GM23338 (cell line): ENCODE results near the gene TNS3. TPM values are rescaled to one million over a fixed set of nuclear protein-coding genes. Genes with fewer than 3 reads are reported as not detected.

ENCODE experiments used
- ATAC-seq: fragments of 200-7000 bp; cut with Tn5 transposase; 3 replicates; pipeline ENCODE4 v1.9.1; 2020
- DNase-seq: peaks from one replicate; pipeline ENCODE4 v3.0.0-alpha.2; 2015; ENCODE audit warnings: low spot score
- H2AFZ ChIP-seq: fragments of 200-600 bp; sonication (generic); 2 replicates; pipeline ENCODE4 v1.8.0; 2016; ENCODE audit warnings: antibody characterized with exemption, mild to moderate bottlenecking, moderate library complexity
- H3F3A ChIP-seq: fragments of 200-600 bp; sonication (generic); replicated peaks from 2 replicates; pipeline ENCODE4 v1.8.0; 2017; ENCODE audit warnings: antibody characterized with exemption, mixed run types, low read depth
- H3K27ac ChIP-seq: fragments of 200-600 bp; sonication (generic); 2 replicates; pipeline ENCODE4 v1.6.1; 2016; ENCODE audit warnings: low read depth
- H3K27me3 ChIP-seq: fragments of 200-600 bp; sonication (generic); 2 replicates; pipeline ENCODE4 v1.8.0; 2016; ENCODE audit warnings: mild to moderate bottlenecking, mixed run types, moderate library complexity; ENCODE audit not compliant: insufficient read depth
- H3K36me3 ChIP-seq: fragments of 200-600 bp; sonication (generic); 2 replicates; pipeline ENCODE4 v1.8.0; 2016; ENCODE audit warnings: mild to moderate bottlenecking; ENCODE audit not compliant: insufficient read depth
- H3K4me1 ChIP-seq: fragments of 200-600 bp; sonication (generic); 2 replicates; pipeline ENCODE4 v1.8.0; 2016; ENCODE audit warnings: mild to moderate bottlenecking, moderate library complexity; ENCODE audit not compliant: insufficient read depth
- H3K4me2 ChIP-seq: fragments of 200-600 bp; sonication (generic); 2 replicates; pipeline ENCODE4 v1.7.1; 2017; ENCODE audit warnings: mixed run types
- H3K4me3 ChIP-seq: fragments of 200-600 bp; sonication (generic); 2 replicates; pipeline ENCODE4 v1.6.1; 2016; ENCODE audit warnings: mixed run types
- H3K79me2 ChIP-seq: fragments of 200-600 bp; sonication (generic); replicated peaks from 2 replicates; pipeline ENCODE4 v1.8.0; 2017; ENCODE audit warnings: mild to moderate bottlenecking; ENCODE audit not compliant: insufficient read depth
- H3K9me2 ChIP-seq: fragments of 200-600 bp; sonication (generic); 2 replicates; pipeline ENCODE4 v1.8.0; 2017; ENCODE audit not compliant: insufficient read depth
- H4K20me1 ChIP-seq: fragments of 200-600 bp; sonication (generic); replicated peaks from 2 replicates; pipeline ENCODE4 v1.8.0; 2017; ENCODE audit warnings: mild to moderate bottlenecking; ENCODE audit not compliant: insufficient read depth
- H3K27ac Mint-ChIP-seq: 2 replicates; pipeline ENCODE4 v1.8.0; 2020; ENCODE audit warnings: inconsistent platforms, mild to moderate bottlenecking, moderate library complexity, mixed read lengths
- H3K27me3 Mint-ChIP-seq: 3 replicates; pipeline ENCODE4 v1.8.0; 2022; ENCODE audit warnings: low read depth, mild to moderate bottlenecking, moderate library complexity, mixed read lengths, inconsistent platforms; ENCODE audit not compliant: insufficient read depth, poor library complexity
- H3K36me3 Mint-ChIP-seq: 3 replicates; pipeline ENCODE4 v1.8.0; 2021; ENCODE audit warnings: low read depth, mild to moderate bottlenecking, inconsistent platforms, moderate library complexity, mixed read lengths
- H3K4me1 Mint-ChIP-seq: 3 replicates; pipeline ENCODE4 v1.8.0; 2020; ENCODE audit warnings: mild to moderate bottlenecking, inconsistent platforms, mixed read lengths
- H3K4me3 Mint-ChIP-seq: 3 replicates; pipeline ENCODE4 v1.8.0; 2021; ENCODE audit warnings: moderate library complexity, mild to moderate bottlenecking, inconsistent platforms, mixed read lengths
- H3K9me3 Mint-ChIP-seq: 3 replicates; pipeline ENCODE4 v1.8.0; 2020; ENCODE audit warnings: moderate library complexity, mild to moderate bottlenecking, inconsistent platforms, mixed read lengths
- EZH2phosphoT487 ChIP-seq: fragments of 200-600 bp; sonication (generic); IDR thresholded peaks from one replicate; pipeline ENCODE4 v1.8.1; 2018; ENCODE audit warnings: antibody characterized with exemption; ENCODE audit not compliant: unreplicated experiment
- JUNB ChIP-seq: IDR thresholded peaks from one replicate; pipeline ENCODE4 v1.6.1; 2016; ENCODE audit warnings: antibody characterized with exemption; ENCODE audit not compliant: unreplicated experiment
- POLR2AphosphoS5 ChIP-seq: IDR thresholded peaks from 2 replicates; pipeline ENCODE4 v1.6.1; 2016; ENCODE audit warnings: antibody characterized with exemption, low read depth
- ZNF114 ChIP-seq: fragments of 250-450 bp; sonication (Bioruptor Pico); IDR thresholded peaks from 2 replicates; pipeline ENCODE4 v1.5.0; 2020; ENCODE audit warnings: mild to moderate bottlenecking, moderate library complexity
- ZNF331 ChIP-seq: fragments of 250-450 bp; sonication (Bioruptor Pico); IDR thresholded peaks from 2 replicates; pipeline ENCODE4 v1.5.0; 2020; ENCODE audit warnings: low read depth, mild to moderate bottlenecking, moderate library complexity
- polyA plus RNA-seq: library from polyadenylated mRNA; unstranded; fragments of >200 nt; fragmentation: Nextera tagmentation; extraction: Ambion mirVana; gene quantifications from 2 replicates; pipeline ENCODE4 v1.2.1, GENCODE V29; 2016
- total RNA-seq: library from RNA; depleted of rRNA; stranded (reverse); fragments of >200 nt; shearing (Covaris generic); gene quantifications from 2 replicates; pipeline ENCODE4 v1.2.3, GENCODE V29; 2014
- TF ChIP-seq, protein P1 (sequence below): fragments of 250-450 bp; sonication (Bioruptor Pico); IDR thresholded peaks from 2 replicates; pipeline ENCODE4 v1.5.0; 2020; ENCODE audit warnings: mild to moderate bottlenecking, moderate library complexity
- TF ChIP-seq, protein P2 (sequence below): IDR thresholded peaks from one replicate; pipeline ENCODE4 v1.6.1; 2018; ENCODE audit warnings: antibody characterized with exemption; ENCODE audit not compliant: unreplicated experiment
- TF ChIP-seq, protein P3 (sequence below): IDR thresholded peaks from 2 replicates; pipeline ENCODE4 v1.6.1; 2016; ENCODE audit warnings: antibody characterized with exemption
- TF ChIP-seq, protein P4 (sequence below), 2 experiments: fragments of 200-600 bp in 1 of 2; sonication (generic) in 1 of 2; conservative IDR thresholded peaks; 2 replicates each; pipeline versions ENCODE4 v1.5.1 to v1.6.1; 2016 to 2017; ENCODE audit warnings: antibody characterized with exemption in 2 of 2, low read depth in 2 of 2, mild to moderate bottlenecking in 2 of 2, moderate library complexity in 1 of 2

The TNS3 gene
- total and polyA plus RNA-seq, 2 experiments from 2014 or later, result 6.2 to 28.7 TPM

DNA sequence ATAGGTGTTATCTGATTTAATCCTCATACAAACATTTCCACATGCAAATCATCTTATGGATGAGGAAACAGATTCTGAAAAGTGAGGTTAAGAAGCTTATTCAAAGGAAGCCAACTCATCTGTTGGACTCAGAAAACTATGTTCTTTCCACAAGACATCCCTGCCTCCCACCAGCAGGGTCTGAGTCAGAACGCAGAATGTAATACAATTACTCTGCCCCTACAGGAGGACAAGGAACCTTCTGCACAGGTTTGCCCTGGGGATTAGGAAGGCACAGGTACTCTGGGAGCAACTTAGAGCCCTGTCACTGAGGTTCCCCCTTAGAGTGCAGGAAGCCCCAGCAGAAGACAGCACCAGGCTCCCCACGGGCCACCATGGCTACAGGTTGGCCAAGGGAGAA, 255.7 kb downstream of the TNS3 start:
- Histone ChIP-seq H3K4me3 (no peak overlapping the region), H3K4me2 (no peak overlapping the region), H3K4me1 (peaks cover 23% of the 10 kb centered on the region)

More for the DNA sequence above, 255.7 kb downstream of the TNS3 start:
- peaks cover 4% of the 10 kb centered on the region; the same call in 2 of the 3 replicates for H3K36me3 Mint-ChIP-seq
- H3K27ac ChIP-seq, result no peak overlapping the region
- peak; percentile 40 for DNase-seq
- no peaks in the 10 kb centered on the region for H4K20me1 ChIP-seq
- H3K36me3 ChIP-seq, result no peaks in the 10 kb centered on the region
- H3K27me3 ChIP-seq, result no peaks in the 10 kb centered on the region
- TF ChIP-seq, protein P1, sequence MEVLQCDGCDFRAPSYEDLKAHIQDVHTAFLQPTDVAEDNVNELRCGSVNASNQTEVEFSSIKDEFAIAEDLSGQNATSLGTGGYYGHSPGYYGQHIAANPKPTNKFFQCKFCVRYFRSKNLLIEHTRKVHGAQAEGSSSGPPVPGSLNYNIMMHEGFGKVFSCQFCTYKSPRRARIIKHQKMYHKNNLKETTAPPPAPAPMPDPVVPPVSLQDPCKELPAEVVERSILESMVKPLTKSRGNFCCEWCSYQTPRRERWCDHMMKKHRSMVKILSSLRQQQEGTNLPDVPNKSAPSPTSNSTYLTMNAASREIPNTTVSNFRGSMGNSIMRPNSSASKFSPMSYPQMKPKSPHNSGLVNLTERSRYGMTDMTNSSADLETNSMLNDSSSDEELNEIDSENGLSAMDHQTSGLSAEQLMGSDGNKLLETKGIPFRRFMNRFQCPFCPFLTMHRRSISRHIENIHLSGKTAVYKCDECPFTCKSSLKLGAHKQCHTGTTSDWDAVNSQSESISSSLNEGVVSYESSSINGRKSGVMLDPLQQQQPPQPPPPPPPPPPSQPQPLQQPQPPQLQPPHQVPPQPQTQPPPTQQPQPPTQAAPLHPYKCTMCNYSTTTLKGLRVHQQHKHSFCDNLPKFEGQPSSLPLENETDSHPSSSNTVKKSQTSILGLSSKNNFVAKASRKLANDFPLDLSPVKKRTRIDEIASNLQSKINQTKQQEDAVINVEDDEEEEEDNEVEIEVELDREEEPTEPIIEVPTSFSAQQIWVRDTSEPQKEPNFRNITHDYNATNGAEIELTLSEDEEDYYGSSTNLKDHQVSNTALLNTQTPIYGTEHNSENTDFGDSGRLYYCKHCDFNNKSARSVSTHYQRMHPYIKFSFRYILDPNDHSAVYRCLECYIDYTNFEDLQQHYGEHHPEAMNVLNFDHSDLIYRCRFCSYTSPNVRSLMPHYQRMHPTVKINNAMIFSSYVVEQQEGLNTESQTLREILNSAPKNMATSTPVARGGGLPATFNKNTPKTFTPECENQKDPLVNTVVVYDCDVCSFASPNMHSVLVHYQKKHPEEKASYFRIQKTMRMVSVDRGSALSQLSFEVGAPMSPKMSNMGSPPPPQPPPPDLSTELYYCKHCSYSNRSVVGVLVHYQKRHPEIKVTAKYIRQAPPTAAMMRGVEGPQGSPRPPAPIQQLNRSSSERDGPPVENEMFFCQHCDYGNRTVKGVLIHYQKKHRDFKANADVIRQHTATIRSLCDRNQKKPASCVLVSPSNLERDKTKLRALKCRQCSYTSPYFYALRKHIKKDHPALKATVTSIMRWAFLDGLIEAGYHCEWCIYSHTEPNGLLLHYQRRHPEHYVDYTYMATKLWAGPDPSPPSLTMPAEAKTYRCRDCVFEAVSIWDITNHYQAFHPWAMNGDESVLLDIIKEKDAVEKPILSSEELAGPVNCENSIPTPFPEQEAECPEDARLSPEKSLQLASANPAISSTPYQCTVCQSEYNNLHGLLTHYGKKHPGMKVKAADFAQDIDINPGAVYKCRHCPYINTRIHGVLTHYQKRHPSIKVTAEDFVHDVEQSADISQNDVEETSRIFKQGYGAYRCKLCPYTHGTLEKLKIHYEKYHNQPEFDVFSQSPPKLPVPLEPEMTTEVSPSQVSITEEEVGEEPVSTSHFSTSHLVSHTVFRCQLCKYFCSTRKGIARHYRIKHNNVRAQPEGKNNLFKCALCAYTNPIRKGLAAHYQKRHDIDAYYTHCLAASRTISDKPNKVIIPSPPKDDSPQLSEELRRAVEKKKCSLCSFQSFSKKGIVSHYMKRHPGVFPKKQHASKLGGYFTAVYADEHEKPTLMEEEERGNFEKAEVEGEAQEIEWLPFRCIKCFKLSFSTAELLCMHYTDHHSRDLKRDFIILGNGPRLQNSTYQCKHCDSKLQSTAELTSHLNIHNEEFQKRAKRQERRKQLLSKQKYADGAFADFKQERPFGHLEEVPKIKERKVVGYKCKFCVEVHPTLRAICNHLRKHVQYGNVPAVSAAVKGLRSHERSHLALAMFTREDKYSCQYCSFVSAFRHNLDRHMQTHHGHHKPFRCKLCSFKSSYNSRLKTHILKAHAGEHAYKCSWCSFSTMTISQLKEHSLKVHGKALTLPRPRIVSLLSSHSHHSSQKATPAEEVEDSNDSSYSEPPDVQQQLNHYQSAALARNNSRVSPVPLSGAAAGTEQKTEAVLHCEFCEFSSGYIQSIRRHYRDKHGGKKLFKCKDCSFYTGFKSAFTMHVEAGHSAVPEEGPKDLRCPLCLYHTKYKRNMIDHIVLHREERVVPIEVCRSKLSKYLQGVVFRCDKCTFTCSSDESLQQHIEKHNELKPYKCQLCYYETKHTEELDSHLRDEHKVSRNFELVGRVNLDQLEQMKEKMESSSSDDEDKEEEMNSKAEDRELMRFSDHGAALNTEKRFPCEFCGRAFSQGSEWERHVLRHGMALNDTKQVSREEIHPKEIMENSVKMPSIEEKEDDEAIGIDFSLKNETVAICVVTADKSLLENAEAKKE (CRISPR knock-in tag), result no peak
- TF ChIP-seq ZNF331 (no peak), POLR2AphosphoS5 (no peak), ZNF114 (CRISPR knock-in tag) (no peak), JUNB (no peak), EZH2phosphoT487 (no peak)
- TF ChIP-seq, protein P2, sequence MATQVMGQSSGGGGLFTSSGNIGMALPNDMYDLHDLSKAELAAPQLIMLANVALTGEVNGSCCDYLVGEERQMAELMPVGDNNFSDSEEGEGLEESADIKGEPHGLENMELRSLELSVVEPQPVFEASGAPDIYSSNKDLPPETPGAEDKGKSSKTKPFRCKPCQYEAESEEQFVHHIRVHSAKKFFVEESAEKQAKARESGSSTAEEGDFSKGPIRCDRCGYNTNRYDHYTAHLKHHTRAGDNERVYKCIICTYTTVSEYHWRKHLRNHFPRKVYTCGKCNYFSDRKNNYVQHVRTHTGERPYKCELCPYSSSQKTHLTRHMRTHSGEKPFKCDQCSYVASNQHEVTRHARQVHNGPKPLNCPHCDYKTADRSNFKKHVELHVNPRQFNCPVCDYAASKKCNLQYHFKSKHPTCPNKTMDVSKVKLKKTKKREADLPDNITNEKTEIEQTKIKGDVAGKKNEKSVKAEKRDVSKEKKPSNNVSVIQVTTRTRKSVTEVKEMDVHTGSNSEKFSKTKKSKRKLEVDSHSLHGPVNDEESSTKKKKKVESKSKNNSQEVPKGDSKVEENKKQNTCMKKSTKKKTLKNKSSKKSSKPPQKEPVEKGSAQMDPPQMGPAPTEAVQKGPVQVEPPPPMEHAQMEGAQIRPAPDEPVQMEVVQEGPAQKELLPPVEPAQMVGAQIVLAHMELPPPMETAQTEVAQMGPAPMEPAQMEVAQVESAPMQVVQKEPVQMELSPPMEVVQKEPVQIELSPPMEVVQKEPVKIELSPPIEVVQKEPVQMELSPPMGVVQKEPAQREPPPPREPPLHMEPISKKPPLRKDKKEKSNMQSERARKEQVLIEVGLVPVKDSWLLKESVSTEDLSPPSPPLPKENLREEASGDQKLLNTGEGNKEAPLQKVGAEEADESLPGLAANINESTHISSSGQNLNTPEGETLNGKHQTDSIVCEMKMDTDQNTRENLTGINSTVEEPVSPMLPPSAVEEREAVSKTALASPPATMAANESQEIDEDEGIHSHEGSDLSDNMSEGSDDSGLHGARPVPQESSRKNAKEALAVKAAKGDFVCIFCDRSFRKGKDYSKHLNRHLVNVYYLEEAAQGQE, result no peak
- TF ChIP-seq, protein P3, sequence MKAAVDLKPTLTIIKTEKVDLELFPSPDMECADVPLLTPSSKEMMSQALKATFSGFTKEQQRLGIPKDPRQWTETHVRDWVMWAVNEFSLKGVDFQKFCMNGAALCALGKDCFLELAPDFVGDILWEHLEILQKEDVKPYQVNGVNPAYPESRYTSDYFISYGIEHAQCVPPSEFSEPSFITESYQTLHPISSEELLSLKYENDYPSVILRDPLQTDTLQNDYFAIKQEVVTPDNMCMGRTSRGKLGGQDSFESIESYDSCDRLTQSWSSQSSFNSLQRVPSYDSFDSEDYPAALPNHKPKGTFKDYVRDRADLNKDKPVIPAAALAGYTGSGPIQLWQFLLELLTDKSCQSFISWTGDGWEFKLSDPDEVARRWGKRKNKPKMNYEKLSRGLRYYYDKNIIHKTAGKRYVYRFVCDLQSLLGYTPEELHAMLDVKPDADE, result no peak
- TF ChIP-seq, protein P4, sequence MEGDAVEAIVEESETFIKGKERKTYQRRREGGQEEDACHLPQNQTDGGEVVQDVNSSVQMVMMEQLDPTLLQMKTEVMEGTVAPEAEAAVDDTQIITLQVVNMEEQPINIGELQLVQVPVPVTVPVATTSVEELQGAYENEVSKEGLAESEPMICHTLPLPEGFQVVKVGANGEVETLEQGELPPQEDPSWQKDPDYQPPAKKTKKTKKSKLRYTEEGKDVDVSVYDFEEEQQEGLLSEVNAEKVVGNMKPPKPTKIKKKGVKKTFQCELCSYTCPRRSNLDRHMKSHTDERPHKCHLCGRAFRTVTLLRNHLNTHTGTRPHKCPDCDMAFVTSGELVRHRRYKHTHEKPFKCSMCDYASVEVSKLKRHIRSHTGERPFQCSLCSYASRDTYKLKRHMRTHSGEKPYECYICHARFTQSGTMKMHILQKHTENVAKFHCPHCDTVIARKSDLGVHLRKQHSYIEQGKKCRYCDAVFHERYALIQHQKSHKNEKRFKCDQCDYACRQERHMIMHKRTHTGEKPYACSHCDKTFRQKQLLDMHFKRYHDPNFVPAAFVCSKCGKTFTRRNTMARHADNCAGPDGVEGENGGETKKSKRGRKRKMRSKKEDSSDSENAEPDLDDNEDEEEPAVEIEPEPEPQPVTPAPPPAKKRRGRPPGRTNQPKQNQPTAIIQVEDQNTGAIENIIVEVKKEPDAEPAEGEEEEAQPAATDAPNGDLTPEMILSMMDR (conservative IDR thresholded peaks at IDR 0.05; ENCODE audit: low read depth in 2 of 2), result 0 out of 4 replicates have a peak, but pooled peaks of 1 of the 2 experiments have one; percentile 9
- peaks cover 52% of the 10 kb centered on the region for H3K4me1 Mint-ChIP-seq
- no peak overlapping the region for H2AFZ ChIP-seq
- no peaks in the 10 kb centered on the region; the same call in 1 of the 2 replicates for H3K9me2 ChIP-seq
- peaks cover 6% of the 10 kb centered on the region; the same call in 1 of the 2 replicates for H3K79me2 ChIP-seq
- ATAC-seq, result peak; percentile 8
- 0 out of 2 replicates have a peak, but pooled peaks cover 7% of the 10 kb centered on the region for H3F3A ChIP-seq
- no peak overlapping the region for H3K27ac Mint-ChIP-seq
- peaks cover 4% of the 10 kb centered on the region for H3K27me3 Mint-ChIP-seq
- no peaks in the 10 kb centered on the region for H3K9me3 Mint-ChIP-seq
- no peak overlapping the region for H3K4me3 Mint-ChIP-seq
